ENCODE data around the gene TRANK1.
"Not testable (repeated sequence)": the region's sequence is repeated elsewhere in the genome, so short reads cannot be mapped to it uniquely, and the experiment has no call there.

The TRANK1 gene

DNA sequence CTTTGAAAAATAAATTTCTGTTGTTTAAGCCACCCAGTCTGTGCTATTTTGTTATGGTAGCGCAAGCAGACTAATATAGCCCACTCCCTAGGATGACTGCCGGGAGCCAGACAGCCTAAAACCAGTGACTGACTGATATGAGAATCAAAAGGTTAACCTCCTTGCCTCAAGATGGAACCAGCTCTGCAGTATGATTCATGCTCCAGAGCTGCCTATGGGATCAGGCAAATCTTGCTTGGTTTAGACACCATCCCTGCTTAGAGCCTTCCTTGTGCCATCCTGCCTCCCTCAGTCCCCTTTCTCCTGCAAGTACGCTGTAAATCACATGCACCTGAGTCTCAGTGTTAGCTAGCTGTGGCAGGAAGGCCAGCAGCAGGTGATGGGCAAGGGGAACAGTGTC lies 39.3 kb downstream of the TRANK1 start:
- no peaks in the 10 kb centered on the region for H3K27me3 ChIP-seq (ENCODE audit: low read length)
- H3K79me2 ChIP-seq (ENCODE audit: insufficient read depth, low read length): no peaks in the 10 kb centered on the region
- no peak overlapping the region for H3K4me2 ChIP-seq (ENCODE audit: low read depth, low read length, poor library complexity, severe bottlenecking)
- H3K4me3 ChIP-seq (ENCODE audit: insufficient read depth, low read length, poor library complexity, severe bottlenecking): no peak overlapping the region
- H3K36me3 ChIP-seq (ENCODE audit: low read length): 0 out of 2 replicates have a peak, but pooled peaks cover 4% of the 10 kb centered on the region
- H2AFZ ChIP-seq (ENCODE audit: low read depth, low read length, severe bottlenecking): no peak overlapping the region
- H3K9ac ChIP-seq (ENCODE audit: low read length): no peak overlapping the region
- no peak for TF ChIP-seq CTCF (IDR thresholded peaks at IDR 0.05; ENCODE audit: insufficient read depth, low read length, poor library complexity, severe bottlenecking)
- no peak for TF ChIP-seq EZH2phosphoT487 (conservative IDR thresholded peaks at IDR 0.05; ENCODE audit: low read length)
- no peak overlapping the region for H3K27ac ChIP-seq (ENCODE audit: low read depth, low read length)
- H3K9me2 ChIP-seq (replicated peaks; ENCODE audit: insufficient read depth, low read length): no peaks in the 10 kb centered on the region
- H3K9me3 ChIP-seq (ENCODE audit: insufficient read depth, low read length): no peaks in the 10 kb centered on the region
- H4K20me1 ChIP-seq (ENCODE audit: low read depth, low read length): no peaks in the 10 kb centered on the region
- H3F3A ChIP-seq (ENCODE audit: insufficient read depth): peaks cover 24% of the 10 kb centered on the region

DNA sequence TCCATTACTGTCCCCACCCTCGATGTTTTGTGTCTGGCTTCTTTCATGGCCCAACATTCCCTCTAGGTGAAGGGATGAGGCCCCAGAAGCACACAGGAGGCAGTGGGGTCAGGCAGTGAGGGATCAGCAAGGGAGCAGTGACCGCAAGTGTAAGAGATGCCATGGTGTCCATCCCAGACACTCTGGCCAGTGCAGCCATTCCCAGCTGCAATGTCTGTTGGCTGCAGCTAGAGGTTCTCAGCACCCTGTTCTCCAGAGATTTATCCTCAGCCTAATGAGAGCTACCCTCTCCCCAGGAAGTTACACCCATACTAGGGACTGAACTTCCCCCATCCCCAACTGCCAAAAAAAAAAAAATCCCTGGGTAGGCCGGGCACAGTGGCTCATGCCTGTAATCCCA lies 40.2 kb downstream of the TRANK1 start:
- no peak overlapping the region for H3K4me2 ChIP-seq (ENCODE audit: low read depth, low read length, poor library complexity, severe bottlenecking)
- H3K9ac ChIP-seq (ENCODE audit: low read length): no peak overlapping the region
- no peaks in the 10 kb centered on the region for H3K9me3 ChIP-seq (ENCODE audit: insufficient read depth, low read length)

DNA sequence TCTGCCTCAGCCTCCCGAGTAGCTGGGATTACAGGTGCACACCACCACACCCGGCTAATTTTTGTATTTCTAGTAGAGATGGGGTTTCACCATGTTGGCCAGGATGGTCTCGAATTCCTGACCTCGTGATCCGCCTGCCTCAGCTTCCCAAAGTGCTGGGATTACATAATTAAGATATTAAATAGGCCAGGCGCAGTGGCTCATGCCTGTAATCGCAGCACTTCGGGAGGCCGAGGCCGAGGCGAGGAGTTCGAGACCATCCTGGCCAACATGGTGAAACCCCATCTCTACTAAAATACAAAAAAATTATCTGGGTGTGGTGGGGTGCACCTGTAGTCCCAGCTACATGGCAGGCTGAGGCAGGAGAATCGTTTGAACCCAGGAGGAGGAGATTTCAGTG lies 40.8 kb downstream of the TRANK1 start:
- not testable (repeated sequence) for H3K27ac ChIP-seq (ENCODE audit: low read depth, low read length); H3K4me2 ChIP-seq (ENCODE audit: low read depth, low read length, poor library complexity, severe bottlenecking); H3K9ac ChIP-seq (ENCODE audit: low read length); H3K36me3 ChIP-seq (ENCODE audit: low read length); H3K9me3 ChIP-seq (ENCODE audit: insufficient read depth, low read length); H2AFZ ChIP-seq (ENCODE audit: low read depth, low read length, severe bottlenecking); H3K79me2 ChIP-seq (ENCODE audit: insufficient read depth, low read length); H4K20me1 ChIP-seq (ENCODE audit: low read depth, low read length); H3K27me3 ChIP-seq (ENCODE audit: low read length); H3K9me2 ChIP-seq (replicated peaks; ENCODE audit: insufficient read depth, low read length); H3K4me3 ChIP-seq (ENCODE audit: insufficient read depth, low read length, poor library complexity, severe bottlenecking)
- peaks cover 18% of the 10 kb centered on the region for H3F3A ChIP-seq (ENCODE audit: insufficient read depth)

More for the DNA sequence above, 40.2 kb downstream of the TRANK1 start:
- peaks cover 20% of the 10 kb centered on the region for H3F3A ChIP-seq (ENCODE audit: insufficient read depth)
- H4K20me1 ChIP-seq (ENCODE audit: low read depth, low read length): no peaks in the 10 kb centered on the region
- no peak for TF ChIP-seq EZH2phosphoT487 (conservative IDR thresholded peaks at IDR 0.05; ENCODE audit: low read length)
- TF ChIP-seq CTCF (IDR thresholded peaks at IDR 0.05; ENCODE audit: insufficient read depth, low read length, poor library complexity, severe bottlenecking): no peak
- H2AFZ ChIP-seq (ENCODE audit: low read depth, low read length, severe bottlenecking): no peak overlapping the region
- no peak overlapping the region for H3K27ac ChIP-seq (ENCODE audit: low read depth, low read length)
- no peaks in the 10 kb centered on the region for H3K79me2 ChIP-seq (ENCODE audit: insufficient read depth, low read length)
- H3K9me2 ChIP-seq (replicated peaks; ENCODE audit: insufficient read depth, low read length): no peaks in the 10 kb centered on the region
- no peaks in the 10 kb centered on the region for H3K27me3 ChIP-seq (ENCODE audit: low read length)
- H3K4me3 ChIP-seq (ENCODE audit: insufficient read depth, low read length, poor library complexity, severe bottlenecking): no peak overlapping the region
- 0 out of 2 replicates have a peak, but pooled peaks cover 4% of the 10 kb centered on the region for H3K36me3 ChIP-seq (ENCODE audit: low read length)

DNA sequence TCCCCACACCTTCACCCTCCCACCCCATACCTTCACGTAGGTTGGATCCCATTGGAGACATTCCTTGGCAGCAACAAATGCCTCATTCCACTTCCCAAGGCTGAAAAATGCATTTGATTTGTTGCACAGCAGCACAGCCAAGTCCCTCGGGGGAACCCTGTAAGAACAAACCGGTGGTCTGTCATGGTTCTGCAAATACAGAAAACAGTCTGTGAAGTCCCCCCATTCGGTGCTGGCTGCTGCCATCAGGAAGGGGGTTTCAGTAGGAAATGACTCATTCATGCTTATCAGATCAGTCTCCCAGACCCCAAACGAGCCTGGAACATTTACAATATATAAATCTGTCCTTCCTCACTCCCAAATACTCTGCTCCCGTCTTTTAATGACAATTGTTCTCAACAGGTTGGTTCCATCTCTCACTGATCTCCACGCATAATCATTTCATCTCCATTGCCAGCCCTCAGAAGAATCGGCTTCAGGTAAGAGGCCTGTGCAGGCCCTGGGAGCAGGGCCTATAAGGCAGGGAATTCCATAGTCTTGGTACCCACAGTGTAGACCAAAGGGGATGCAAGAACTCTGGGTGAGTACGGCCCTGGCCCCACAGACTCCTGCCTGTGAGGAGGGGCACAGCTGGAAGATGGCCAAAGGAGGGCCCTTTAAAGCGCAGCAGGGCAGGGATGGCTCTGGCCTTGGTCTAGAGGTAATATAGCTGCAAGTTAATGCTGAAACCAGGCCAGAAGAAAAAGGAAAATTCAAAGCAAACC lies 41.6 kb downstream of the TRANK1 start:
- Histone ChIP-seq H3F3A (ENCODE audit: insufficient read depth) (peaks cover 18% of the 10 kb centered on the region), H3K79me2 (ENCODE audit: insufficient read depth, low read length) (no peaks in the 10 kb centered on the region), H3K9ac (ENCODE audit: low read length) (no peak overlapping the region), H3K9me2 (replicated peaks; ENCODE audit: insufficient read depth, low read length) (no peaks in the 10 kb centered on the region), H3K27me3 (ENCODE audit: low read length) (no peaks in the 10 kb centered on the region), H3K27ac (ENCODE audit: low read depth, low read length) (no peak overlapping the region), H3K4me2 (ENCODE audit: low read depth, low read length, poor library complexity, severe bottlenecking) (no peak overlapping the region), H3K4me3 (ENCODE audit: insufficient read depth, low read length, poor library complexity, severe bottlenecking) (no peak overlapping the region), H2AFZ (ENCODE audit: low read depth, low read length, severe bottlenecking) (no peak overlapping the region), H3K9me3 (ENCODE audit: insufficient read depth, low read length) (no peaks in the 10 kb centered on the region), H3K36me3 (ENCODE audit: low read length) (0 out of 2 replicates have a peak, but pooled peaks cover 4% of the 10 kb centered on the region), H4K20me1 (ENCODE audit: low read depth, low read length) (no peaks in the 10 kb centered on the region)
- TF ChIP-seq CTCF (IDR thresholded peaks at IDR 0.05; ENCODE audit: insufficient read depth, low read length, poor library complexity, severe bottlenecking) (no peak), EZH2phosphoT487 (conservative IDR thresholded peaks at IDR 0.05; ENCODE audit: low read length) (no peak)
